Aorta (tissue), 5 donors: ENCODE measurements around the gene GBP5. TPM values are rescaled to one million over a fixed set of nuclear protein-coding genes. Genes with fewer than 3 reads are reported as not detected.

Experiments used
- ATAC-seq: fragments of 200-7000 bp; cut with Tn5 transposase; one replicate; pipeline ENCODE4 v1.9.1; 2022; ENCODE audit warnings: moderate library complexity; ENCODE audit not compliant: low FRiP score
- DNase-seq, 2 donors: peaks; one replicate each; pipeline ENCODE4 v3.0.0-alpha.2; 2020
- H3K27ac ChIP-seq, 2 donors: one replicate each; pipeline ENCODE4 v1.5.1; 2013; ENCODE audit warnings: low read length in 2 of 2, mild to moderate bottlenecking in 2 of 2, moderate library complexity in 2 of 2, control low read depth in 1 of 2, inconsistent platforms in 1 of 2, low read depth in 1 of 2
- H3K27me3 ChIP-seq, 2 donors: one replicate each; pipeline ENCODE4 v1.6.1; 2013; ENCODE audit warnings: control low read depth in 1 of 2, low read length in 1 of 2, mild to moderate bottlenecking in 1 of 2, moderate library complexity in 1 of 2; ENCODE audit not compliant: insufficient read depth in 2 of 2, control insufficient read depth in 1 of 2
- H3K36me3 ChIP-seq, 2 donors: one replicate each; pipeline ENCODE4 v1.6.1; 2013; ENCODE audit warnings: control low read depth in 1 of 2, low read length in 1 of 2, mild to moderate bottlenecking in 1 of 2; ENCODE audit not compliant: insufficient read depth in 2 of 2, control insufficient read depth in 1 of 2
- H3K4me1 ChIP-seq, 2 donors: one replicate each; pipeline ENCODE4 v1.6.1; 2013; ENCODE audit warnings: low read length in 2 of 2, control low read depth in 1 of 2, mild to moderate bottlenecking in 1 of 2, moderate library complexity in 1 of 2; ENCODE audit not compliant: insufficient read depth in 2 of 2, control insufficient read depth in 1 of 2
- H3K4me3 ChIP-seq, 2 donors: one replicate each; pipeline ENCODE4 v1.5.1; 2013; ENCODE audit warnings: low read length in 2 of 2, control low read depth in 1 of 2, mild to moderate bottlenecking in 1 of 2
- H3K9me3 ChIP-seq: one replicate; pipeline ENCODE4 v1.6.1; 2013; ENCODE audit warnings: mild to moderate bottlenecking, low read length; ENCODE audit not compliant: control insufficient read depth
- WGBS, 2 donors: extraction: QIAGEN DNeasy Blood & Tissue Kit; methylation state at CpG; one replicate each; pipeline ENCODE4 v1.1.7; 2013; 5-methylcytosine and 5-hydroxymethylcytosine counted together
- intact Hi-C, 2 donors: fragments of 100-400 bp; cut with DNase I; formaldehyde crosslinking; loops; one replicate each; pipeline versions ENCODE4 v1.14.2 to v1.15.0; 2022
- polyA plus RNA-seq, 2 donors: library from polyadenylated mRNA; stranded (reverse); fragments of 200-250 nt; gene quantifications; one replicate each; pipeline ENCODE4 v1.2.3, GENCODE V29; 2013
- total RNA-seq, 2 donors: library from RNA; stranded (reverse); fragmentation: NEBNext Ultra II Directional; extraction: Animal tissue kit (Norgen Biotek cat#: 25700); gene quantifications; one replicate each; pipeline ENCODE4 v1.2.1, GENCODE V29; 2021
- donor health status: healthy with polysubstance abuse.
- donor health status: Bipolar disorder and iron deficiency.
- donor health status: DM: no; HTN: no; CAD: no.
- donor health status: DM: no; HTN: no; CAD: no.
- donor health status: DM: yes; HTN: yes; CAD: no.

Gene GBP5
- total and polyA plus RNA-seq, 4 donors: 0.20 to 7.9 (median 2.3) TPM

- Histone ChIP-seq H3K27me3 (no peaks in the 10 kb centered on the region), H3K27ac (no peak overlapping the region), H3K36me3 (no peaks in the 10 kb centered on the region), H3K9me3 (no peaks in the 10 kb centered on the region), H3K4me1 (no peaks in the 10 kb centered on the region), H3K4me3 (no peak overlapping the region)
- intact Hi-C loops: no loop called here
- WGBS, 2 donors: 88 to 92% methylated on average over 12 to 13 of the region's 13 CpGs
- ATAC-seq (no peak), DNase-seq (peak in 1 of 2 donors; percentile 42)
Measured at GRCh38 chr1:89273324-89273778, 691 bp upstream of the GBP5 start.

GRCh38 chr1:89271341-89272015 is 1.2 kb downstream of the GBP5 start:
- intact Hi-C loops: no loop called here
- ATAC-seq: no peak
- Histone ChIP-seq H3K9me3 (no peaks in the 10 kb centered on the region), H3K27ac (no peak overlapping the region), H3K27me3 (no peaks in the 10 kb centered on the region), H3K36me3 (no peaks in the 10 kb centered on the region), H3K4me1 (no peaks in the 10 kb centered on the region), H3K4me3 (peak overlapping the region in 1 of 2 donors; percentile 18)
- no peak for DNase-seq
- 23 to 34% methylated on average over 3 of the region's 3 CpGs for WGBS, 2 donors

GRCh38 chr1:89270423-89270822 is 2.2 kb downstream of the GBP5 start:
- ATAC-seq (no peak), DNase-seq (no peak)
- no peaks in the 10 kb centered on the region for H3K9me3 ChIP-seq
- H3K36me3 ChIP-seq: no peaks in the 10 kb centered on the region
- 96 to 100% methylated on average over 1 of the region's 1 CpG for WGBS, 2 donors
- no peak overlapping the region for H3K27ac ChIP-seq
- intact Hi-C loops: no loop called here
- no peaks in the 10 kb centered on the region for H3K4me1 ChIP-seq
- H3K4me3 ChIP-seq: no peak overlapping the region
- no peaks in the 10 kb centered on the region for H3K27me3 ChIP-seq

- no peak overlapping the region for H3K4me3 ChIP-seq
- no peaks in the 10 kb centered on the region for H3K36me3 ChIP-seq
- no peaks in the 10 kb centered on the region for H3K27me3 ChIP-seq
- no peak for ATAC-seq
- intact Hi-C loops: no loop called here
- H3K4me1 ChIP-seq: no peaks in the 10 kb centered on the region
- DNase-seq: no peak
- no peak overlapping the region for H3K27ac ChIP-seq
- no peaks in the 10 kb centered on the region for H3K9me3 ChIP-seq
- 93 to 95% methylated on average over 5 of the region's 5 CpGs for WGBS, 2 donors
Measured at GRCh38 chr1:89269277-89269676, 3.4 kb downstream of the GBP5 start.

- 23 to 32% methylated on average over 2 of the region's 2 CpGs for WGBS, 2 donors
- ATAC-seq: no peak
- Histone ChIP-seq H3K27me3 (no peaks in the 10 kb centered on the region), H3K9me3 (no peaks in the 10 kb centered on the region), H3K4me1 (peaks cover 0 to 2% of the 10 kb centered on the region in 2 donors), H3K36me3 (no peaks in the 10 kb centered on the region), H3K27ac (no peak overlapping the region), H3K4me3 (peak overlapping the region in 1 of 2 donors; percentile 24)
- intact Hi-C loops: no loop called here
- no peak for DNase-seq
Measured at GRCh38 chr1:89262643-89263042, 10.0 kb downstream of the GBP5 start.

- 57 to 64% methylated on average over 6 of the region's 6 CpGs for whole genome bisulfite sequencing, 2 donors
- intact Hi-C loops: no loop called here
- Histone ChIP-seq H3K36me3 (no peaks in the 10 kb centered on the region), H3K4me1 (peaks cover 0 to 2% of the 10 kb centered on the region in 2 donors), H3K9me3 (no peaks in the 10 kb centered on the region), H3K4me3 (peak overlapping the region in 1 of 2 donors; percentile 24), H3K27me3 (no peaks in the 10 kb centered on the region), H3K27ac (no peak overlapping the region)
- ATAC-seq: no peak
- DNase-seq: peak in 1 of 2 donors; percentile 48
Measured at GRCh38 chr1:89261926-89262515, 10.6 kb downstream of the GBP5 start.

GRCh38 chr1:89260566-89261255 is 11.9 kb downstream of the GBP5 start:
- H3K27me3 ChIP-seq: no peaks in the 10 kb centered on the region
- intact Hi-C loops: no loop called here
- DNase-seq (no peak), ATAC-seq (peak; percentile 80)
- no peak overlapping the region for H3K4me3 ChIP-seq
- 22% methylated on average over 5 of the region's 5 CpGs for WGBS, 2 donors
- H3K4me1 ChIP-seq: peaks cover 0 to 2% of the 10 kb centered on the region in 2 donors
- no peaks in the 10 kb centered on the region for H3K9me3 ChIP-seq
- H3K27ac ChIP-seq: no peak overlapping the region
- no peaks in the 10 kb centered on the region for H3K36me3 ChIP-seq

- ATAC-seq: no peak
- WGBS, 2 donors: 75 to 81% methylated on average over 4 of the region's 4 CpGs
- peaks cover 0 to 2% of the 10 kb centered on the region in 2 donors for H3K4me1 ChIP-seq
Measured at GRCh38 chr1:89260042-89260441, 12.6 kb downstream of the GBP5 start.

More at GRCh38 chr1:89260042-89260441, 12.6 kb downstream of the GBP5 start:
- H3K36me3 ChIP-seq: no peaks in the 10 kb centered on the region
- no peak for DNase-seq
- no peaks in the 10 kb centered on the region for H3K9me3 ChIP-seq
- H3K27me3 ChIP-seq: no peaks in the 10 kb centered on the region
- H3K4me3 ChIP-seq: no peak overlapping the region
- intact Hi-C loops: no loop called here
- no peak overlapping the region for H3K27ac ChIP-seq
